GM18858 (cell line): ENCODE data around the gene HS3ST3B1.

Experiments
- ATAC-seq: cut with Tn5 transposase; IDR thresholded peaks from one replicate; pipeline ENCODE4 v1.9.1; 2021; ENCODE audit not compliant: unreplicated experiment

Gene HS3ST3B1

GRCh38 chr17:14300575-14301278 lies at the start of gene HS3ST3B1:
Gene HS3ST3B1, plus strand, starts transcription at chr17:14301081. Its CDS starts 438 bp downstream, at chr17:14301519.
- ATAC-seq: peak; percentile 70

DNA sequence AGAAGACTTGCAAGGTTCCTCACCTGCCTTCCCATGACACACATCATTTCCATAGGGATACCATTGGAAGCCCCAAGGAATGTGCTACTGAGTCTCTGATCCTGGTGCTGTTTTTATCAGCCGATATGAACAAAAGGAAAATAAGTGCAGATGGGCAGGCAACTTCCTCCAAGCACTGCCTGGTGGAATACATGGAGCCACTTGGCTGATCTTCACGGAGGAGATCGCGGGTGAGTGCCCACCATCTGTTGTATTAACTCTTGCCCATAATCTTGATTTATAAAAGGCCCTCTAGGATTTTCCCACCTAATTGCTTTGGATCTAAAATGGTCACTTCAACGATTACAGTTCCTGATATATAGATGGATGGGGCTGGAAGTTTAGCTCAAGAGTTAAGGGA lies 39.5 kb upstream of the HS3ST3B1 start:
- no peak for ATAC-seq

- ATAC-seq: no peak
These were observed 32.6 kb upstream of the HS3ST3B1 start for GRCh38 chr17:14268264-14268663.

DNA sequence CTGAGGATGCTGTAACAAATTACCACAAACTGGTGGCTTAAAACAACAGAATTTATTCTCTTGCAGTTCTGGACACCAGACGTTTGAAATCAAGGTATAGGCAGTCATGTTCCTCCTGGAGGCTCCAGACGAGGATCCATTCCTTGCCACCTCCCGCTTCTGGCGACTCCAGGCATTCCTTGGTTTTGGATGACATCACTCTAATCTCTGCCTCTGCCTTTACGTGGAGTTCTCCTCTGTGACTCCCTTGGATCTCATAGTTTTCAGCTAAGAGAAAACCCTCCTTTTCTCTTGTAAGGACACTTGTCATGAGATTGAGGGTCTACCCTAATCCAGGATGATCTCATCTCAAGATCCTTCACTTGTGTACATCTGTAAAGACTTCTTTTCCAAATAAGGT lies 31.4 kb upstream of the HS3ST3B1 start:
- ATAC-seq: no peak

DNA sequence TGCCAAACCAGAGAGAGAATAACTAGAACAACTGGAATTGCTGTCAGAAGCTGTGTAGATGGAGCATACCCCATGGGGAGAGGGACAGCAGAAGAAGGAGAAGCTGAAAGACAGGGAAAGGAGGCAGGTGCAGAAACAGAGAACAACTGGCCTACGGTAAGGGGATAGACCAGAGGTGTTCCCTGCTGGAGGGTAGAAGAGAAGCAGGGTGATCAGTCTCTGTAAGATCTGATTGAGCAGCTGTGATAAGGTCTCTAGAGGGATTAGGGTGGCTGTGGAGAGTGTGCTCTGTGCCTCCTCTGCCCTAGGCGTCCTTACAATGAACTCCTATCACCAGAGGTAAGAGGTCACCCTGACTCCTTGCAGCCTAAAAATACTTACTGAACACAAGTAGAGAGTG lies 30.4 kb upstream of the HS3ST3B1 start:
- ATAC-seq: no peak

- ATAC-seq: no peak
These were observed 24.2 kb upstream of the HS3ST3B1 start for GRCh38 chr17:14276535-14277250.

- ATAC-seq: no peak
These were observed 19.4 kb upstream of the HS3ST3B1 start for GRCh38 chr17:14281530-14281929.

- ATAC-seq: no peak
These were observed 18.2 kb upstream of the HS3ST3B1 start for GRCh38 chr17:14282726-14283125.

- ATAC-seq: no peak
These were observed 11.7 kb upstream of the HS3ST3B1 start for GRCh38 chr17:14289162-14289561.

- no peak for ATAC-seq
These were observed 6.0 kb upstream of the HS3ST3B1 start for GRCh38 chr17:14294876-14295275.

DNA sequence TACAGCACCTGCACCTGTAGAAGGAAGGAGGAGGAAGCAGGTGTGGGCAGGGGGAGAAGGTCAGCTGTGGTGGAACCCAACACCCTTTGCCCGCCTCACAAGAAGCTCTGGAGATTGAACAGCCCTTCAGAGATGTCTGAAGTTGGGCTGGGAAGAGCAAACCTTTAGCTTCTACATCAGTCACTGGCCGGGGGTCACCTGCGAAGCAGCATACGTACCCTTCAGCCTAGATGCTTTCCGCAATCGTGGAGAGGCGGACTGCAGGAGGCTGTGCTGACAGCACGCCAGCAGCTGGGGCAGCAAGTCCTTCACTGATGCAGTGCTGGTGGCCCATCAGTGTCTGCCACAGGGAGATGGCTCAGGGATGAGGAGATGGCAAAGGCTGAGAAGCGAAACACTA lies 5.2 kb upstream of the HS3ST3B1 start:
- no peak for ATAC-seq

DNA sequence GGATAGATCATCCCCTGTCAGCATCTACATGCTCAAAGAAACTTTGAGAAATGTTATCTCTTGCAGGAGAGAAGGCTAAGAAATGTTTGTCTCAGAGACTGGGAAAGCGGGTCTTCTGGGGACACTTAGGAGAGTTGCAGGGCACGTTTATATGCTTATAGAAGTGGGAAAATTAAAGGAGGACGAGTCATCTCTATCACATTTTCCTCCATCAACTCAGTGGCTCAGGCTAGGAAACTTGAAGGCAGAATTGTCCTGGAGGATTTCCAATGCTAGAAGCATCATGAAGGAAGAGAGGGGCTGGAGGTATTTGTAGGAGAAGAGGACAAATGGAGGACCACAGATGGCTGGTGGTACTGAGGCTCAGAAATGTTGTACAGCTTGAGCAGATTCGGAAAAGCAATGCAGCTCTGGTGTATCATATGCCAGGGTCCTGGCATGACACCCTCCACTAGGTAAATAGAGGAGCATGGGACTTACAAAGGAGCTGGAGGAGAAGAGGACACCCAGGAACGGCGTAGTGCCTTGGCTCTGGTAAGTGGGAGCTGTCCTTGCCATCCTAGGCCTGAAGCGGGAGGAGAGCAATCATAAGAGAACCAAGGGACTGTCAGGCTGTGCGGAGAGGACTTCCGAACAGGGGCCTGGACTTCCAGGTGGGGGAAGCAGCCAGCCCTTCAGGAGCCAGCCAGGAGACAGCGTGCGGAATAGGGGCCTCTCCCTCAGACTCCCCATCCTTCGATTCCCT lies 4.5 kb upstream of the HS3ST3B1 start:
- no peak for ATAC-seq

GRCh38 chr17:14297161-14297851 lies 3.6 kb upstream of the HS3ST3B1 start:
- ATAC-seq: no peak

- ATAC-seq: no peak
These were observed 2.5 kb upstream of the HS3ST3B1 start for GRCh38 chr17:14298221-14298946.

- ATAC-seq: no peak
These were observed 2.0 kb upstream of the HS3ST3B1 start for GRCh38 chr17:14298947-14299279.

DNA sequence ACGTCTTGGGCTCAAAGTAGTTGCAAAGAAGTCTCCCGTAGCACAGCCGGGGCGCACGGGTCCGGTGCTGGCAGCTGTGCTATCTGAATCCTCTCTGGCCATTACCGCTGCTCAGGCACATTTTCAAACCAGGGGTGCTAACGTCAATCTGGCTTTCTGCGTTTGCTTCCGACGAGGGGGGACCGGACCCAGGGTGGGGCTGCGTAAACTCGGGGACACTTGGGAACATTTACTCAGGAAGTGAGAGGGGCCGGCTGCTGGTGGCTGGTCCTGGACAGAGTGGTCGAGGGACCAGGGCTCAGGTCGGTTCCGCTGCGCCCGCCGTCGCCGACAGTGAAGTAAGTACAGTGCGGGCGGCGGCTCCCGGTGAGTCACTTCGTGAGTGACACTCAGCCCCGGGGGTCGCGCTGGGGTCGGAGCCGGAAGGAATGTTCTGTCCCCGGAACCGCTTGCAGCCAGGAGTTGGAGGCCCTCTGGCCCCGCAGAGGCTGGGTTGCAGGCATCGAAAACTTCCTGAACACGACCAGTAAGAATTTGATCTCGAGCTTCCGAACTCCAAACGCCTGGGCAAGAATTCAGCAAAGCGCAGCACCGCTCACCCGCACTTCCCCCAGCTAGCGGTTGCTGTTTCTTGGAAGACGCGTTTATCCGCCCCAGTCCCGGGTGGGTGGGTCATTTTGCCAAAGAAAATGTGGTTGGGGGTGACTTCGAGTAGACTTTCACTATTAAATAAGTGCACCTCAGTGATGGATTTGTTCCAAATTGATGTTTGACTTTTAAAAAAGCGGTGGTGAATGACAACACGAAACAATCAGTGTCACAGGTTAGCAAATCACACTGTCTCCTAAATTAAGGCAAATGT lies 1.4 kb upstream of the HS3ST3B1 start:
- no peak for ATAC-seq

DNA sequence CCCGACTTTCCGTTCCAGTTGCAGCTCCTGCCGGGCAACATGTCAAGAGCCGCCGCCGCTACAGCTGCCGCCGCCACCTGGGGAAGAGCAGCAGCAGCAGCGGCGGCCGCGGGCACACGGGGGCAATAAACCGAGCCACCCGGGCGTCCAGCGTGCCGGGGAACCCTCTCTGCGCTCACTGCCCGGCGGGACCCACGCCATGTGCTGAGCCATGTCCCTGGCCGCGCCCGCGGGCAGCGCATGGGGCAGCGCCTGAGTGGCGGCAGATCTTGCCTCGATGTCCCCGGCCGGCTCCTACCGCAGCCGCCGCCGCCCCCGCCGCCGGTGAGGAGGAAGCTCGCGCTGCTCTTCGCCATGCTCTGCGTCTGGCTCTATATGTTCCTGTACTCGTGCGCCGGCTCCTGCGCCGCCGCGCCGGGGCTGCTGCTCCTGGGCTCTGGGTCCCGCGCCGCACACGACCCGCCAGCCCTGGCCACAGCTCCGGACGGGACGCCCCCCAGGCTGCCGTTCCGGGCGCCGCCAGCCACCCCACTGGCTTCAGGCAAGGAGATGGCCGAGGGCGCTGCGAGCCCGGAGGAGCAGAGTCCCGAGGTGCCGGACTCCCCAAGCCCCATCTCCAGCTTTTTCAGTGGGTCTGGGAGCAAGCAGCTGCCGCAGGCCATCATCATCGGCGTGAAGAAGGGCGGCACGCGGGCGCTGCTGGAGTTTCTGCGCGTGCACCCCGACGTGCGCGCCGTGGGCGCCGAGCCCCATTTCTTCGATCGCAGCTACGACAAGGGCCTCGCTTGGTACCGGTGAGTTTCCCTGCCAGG lies 604 bp downstream of the HS3ST3B1 start:
- ATAC-seq: no peak

DNA sequence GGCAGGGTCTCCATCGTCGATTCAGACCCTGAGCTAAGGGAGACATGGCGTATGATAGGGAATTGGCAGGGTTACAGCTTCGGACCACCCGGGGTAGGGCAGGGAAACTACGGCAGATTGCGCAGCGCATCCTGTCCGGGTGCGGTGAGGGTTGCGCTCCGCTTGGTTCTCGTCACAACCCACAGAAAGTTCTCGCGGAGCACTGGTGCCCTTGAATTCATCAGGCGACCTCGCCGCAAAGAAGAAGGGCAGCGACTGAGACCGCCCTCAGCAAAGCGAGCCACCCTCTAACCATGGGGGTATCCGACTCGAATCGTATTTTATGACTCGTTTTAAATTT lies 1.2 kb downstream of the HS3ST3B1 start:
- no peak for ATAC-seq

DNA sequence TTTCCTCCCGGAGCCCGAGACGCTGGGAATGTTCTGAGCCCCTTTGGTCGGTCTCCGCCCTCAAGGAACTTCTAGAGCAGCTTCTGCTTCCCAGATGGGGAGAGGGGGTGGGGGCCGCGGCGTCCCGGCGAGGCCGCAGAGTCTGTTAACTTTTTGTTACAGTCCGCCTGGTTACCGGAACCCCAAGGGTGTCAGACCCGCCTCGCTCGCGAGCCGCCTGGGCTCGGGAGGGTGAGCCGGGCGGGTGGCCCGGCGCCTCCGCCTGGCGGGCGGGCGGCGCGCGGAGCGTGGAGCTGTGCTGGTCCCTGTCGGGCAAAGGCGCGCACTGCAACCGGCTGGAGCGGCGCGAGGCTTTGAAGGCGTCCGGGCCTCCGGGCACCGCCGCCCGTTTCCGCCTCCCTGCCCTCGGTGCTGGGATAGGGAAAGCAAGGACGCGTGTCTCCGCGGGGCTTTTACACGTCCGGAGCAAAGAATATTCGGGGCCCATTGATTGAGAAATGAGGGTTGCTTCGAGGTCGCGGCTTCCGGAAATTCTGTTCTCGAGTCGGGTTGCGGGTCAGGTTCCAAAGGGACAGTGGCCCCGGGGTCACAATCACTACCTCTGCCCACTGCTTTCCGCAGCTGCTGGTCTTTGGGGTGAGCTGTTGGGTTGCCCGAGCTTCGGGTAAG lies 1.7 kb downstream of the HS3ST3B1 start:
- peak; percentile 32 for ATAC-seq
